ENCODE results near the gene CFAP58. TPM values are rescaled to one million over a fixed set of nuclear protein-coding genes. Genes with fewer than 3 reads are reported as not detected.

CFAP58 gene
- total RNA-seq, 2 donors from 2014 or later = 0.68 to 0.97 TPM

GRCh38 chr10:104317726-104318299, 35.8 kb upstream of the CFAP58 start:
- no peak for TF ChIP-seq CTCF (conservative IDR thresholded peaks at IDR 0.05)
- Histone ChIP-seq H3K9ac (ENCODE audit: extremely low read depth, low read length, poor library complexity, severe bottlenecking) (no peak overlapping the region), H3K9me3 (ENCODE audit: control insufficient read depth, low read length) (no peaks in the 10 kb centered on the region), H3K27me3 (ENCODE audit: control insufficient read depth, insufficient read depth, low read length, poor library complexity, severe bottlenecking) (no peaks in the 10 kb centered on the region), H3K4me1 (ENCODE audit: control insufficient read depth, insufficient read depth, low read length) (peaks cover 9% of the 10 kb centered on the region), H3K4me3 (ENCODE audit: low read length) (peak overlapping the region; percentile 23), H3K36me3 (ENCODE audit: control insufficient read depth, insufficient read depth, low read length) (peaks cover 23% of the 10 kb centered on the region), H3K27ac (ENCODE audit: low read depth, low read length) (no peak overlapping the region)
- DNase-seq = no peak
- no peaks in the 10 kb centered on the region for H3K9me3 Mint-ChIP-seq
- H3K27ac Mint-ChIP-seq = peak overlapping the region; percentile 27
- peaks cover 24% of the 10 kb centered on the region for H3K36me3 Mint-ChIP-seq (ENCODE audit: low read depth)
- H3K4me3 Mint-ChIP-seq = no peak overlapping the region
- H3K27me3 Mint-ChIP-seq (ENCODE audit: insufficient read depth) = no peaks in the 10 kb centered on the region
- peaks cover 24% of the 10 kb centered on the region for H3K4me1 Mint-ChIP-seq
- 87 to 95% methylated on average over 6 to 7 of the region's 7 CpGs for WGBS, 2 experiments (ENCODE audit: insufficient coverage in 1 of 2, insufficient read length in 1 of 2)

GRCh38 chr10:104318326-104318725, 35.3 kb upstream of the CFAP58 start:
- no peak for TF ChIP-seq CTCF (conservative IDR thresholded peaks at IDR 0.05)
- no peak overlapping the region for H3K4me3 Mint-ChIP-seq
- no peak for DNase-seq
- no peak overlapping the region for H3K27ac ChIP-seq (ENCODE audit: low read depth, low read length)
- H3K9me3 Mint-ChIP-seq = no peaks in the 10 kb centered on the region
- no peak overlapping the region for H3K9ac ChIP-seq (ENCODE audit: extremely low read depth, low read length, poor library complexity, severe bottlenecking)
- H3K9me3 ChIP-seq (ENCODE audit: control insufficient read depth, low read length) = no peaks in the 10 kb centered on the region
- no peak overlapping the region for H3K4me3 ChIP-seq (ENCODE audit: low read length)
- no peaks in the 10 kb centered on the region for H3K27me3 ChIP-seq (ENCODE audit: control insufficient read depth, insufficient read depth, low read length, poor library complexity, severe bottlenecking)
- H3K36me3 Mint-ChIP-seq (ENCODE audit: low read depth) = peaks cover 19% of the 10 kb centered on the region
- peaks cover 24% of the 10 kb centered on the region for H3K4me1 Mint-ChIP-seq
- peaks cover 18% of the 10 kb centered on the region for H3K36me3 ChIP-seq (ENCODE audit: control insufficient read depth, insufficient read depth, low read length)
- H3K4me1 ChIP-seq (ENCODE audit: control insufficient read depth, insufficient read depth, low read length) = peaks cover 9% of the 10 kb centered on the region
- H3K27ac Mint-ChIP-seq = no peak overlapping the region
- H3K27me3 Mint-ChIP-seq (ENCODE audit: insufficient read depth) = no peaks in the 10 kb centered on the region
- 88 to 91% methylated on average over 5 of the region's 5 CpGs for WGBS, 2 experiments (ENCODE audit: insufficient coverage in 1 of 2, insufficient read length in 1 of 2)

GRCh38 chr10:104318810-104319741, 34.6 kb upstream of the CFAP58 start:
- peaks cover 29% of the 10 kb centered on the region for H3K4me1 Mint-ChIP-seq
- no peak overlapping the region for H3K9ac ChIP-seq (ENCODE audit: extremely low read depth, low read length, poor library complexity, severe bottlenecking)
- no peaks in the 10 kb centered on the region for H3K9me3 ChIP-seq (ENCODE audit: control insufficient read depth, low read length)
- H3K4me1 ChIP-seq (ENCODE audit: control insufficient read depth, insufficient read depth, low read length) = peaks cover 9% of the 10 kb centered on the region
- DNase-seq = no peak
- peaks cover 11% of the 10 kb centered on the region for H3K36me3 ChIP-seq (ENCODE audit: control insufficient read depth, insufficient read depth, low read length)
- no peaks in the 10 kb centered on the region for H3K27me3 Mint-ChIP-seq (ENCODE audit: insufficient read depth)
- H3K9me3 Mint-ChIP-seq = no peaks in the 10 kb centered on the region
- WGBS, 2 experiments (ENCODE audit: insufficient coverage in 1 of 2, insufficient read length in 1 of 2) = 92 to 94% methylated on average over 12 to 19 of the region's 19 CpGs
- H3K27ac ChIP-seq (ENCODE audit: low read depth, low read length) = peak overlapping the region; percentile 17
- peaks cover 13% of the 10 kb centered on the region for H3K36me3 Mint-ChIP-seq (ENCODE audit: low read depth)
- peak overlapping the region; percentile 16 for H3K27ac Mint-ChIP-seq
- H3K4me3 Mint-ChIP-seq = no peak overlapping the region
- H3K4me3 ChIP-seq (ENCODE audit: low read length) = no peak overlapping the region
- H3K27me3 ChIP-seq (ENCODE audit: control insufficient read depth, insufficient read depth, low read length, poor library complexity, severe bottlenecking) = no peaks in the 10 kb centered on the region
- TF ChIP-seq CTCF (conservative IDR thresholded peaks at IDR 0.05) = no peak
